ENCODE data around the gene BAIAP2L1. TPM values are rescaled to one million over a fixed set of nuclear protein-coding genes. Genes with fewer than 3 reads are reported as not detected.
A peak's percentile ranks its signal among the peaks of the same experiment; 100 is the strongest.

BAIAP2L1 gene
- polyA plus RNA-seq, 4 donors = 23.8 to 51.4 (median 33.1) TPM

- Histone ChIP-seq H3K27me3 (ENCODE audit: control insufficient read depth in 3 of 3, insufficient read depth in 3 of 3, low read length in 3 of 3) (no peaks in the 10 kb centered on the region), H3K9me3 (ENCODE audit: control insufficient read depth in 2 of 2, insufficient read depth in 1 of 2, low read depth in 1 of 2, low read length in 1 of 2) (no peaks in the 10 kb centered on the region), H3K27ac (ENCODE audit: low read depth in 1 of 3, low read length in 2 of 3) (no peak overlapping the region), H3K4me1 (ENCODE audit: control insufficient read depth in 3 of 3, insufficient read depth in 2 of 3, low read depth in 1 of 3, low read length in 2 of 3) (no peaks in the 10 kb centered on the region), H3K36me3 (ENCODE audit: control insufficient read depth in 3 of 3, insufficient read depth in 2 of 3, low read depth in 1 of 3, low read length in 3 of 3) (peaks cover 0 to 7% (median 0%) of the 10 kb centered on the region in 3 donors), H3K4me3 (ENCODE audit: low read depth in 1 of 3, low read length in 3 of 3) (no peak overlapping the region)
- DNase-seq = no peak
- WGBS, 3 donors = 84 to 86% (median 86%) methylated on average over 3 of the region's 3 CpGs
- FAIRE-seq = no peak
Measured at GRCh38 chr7:98267303-98267702, 133.6 kb downstream of the BAIAP2L1 start.

GRCh38 chr7:98266840-98267239 is 134.1 kb downstream of the BAIAP2L1 start:
- no peak overlapping the region for H3K27ac ChIP-seq (ENCODE audit: low read depth in 1 of 3, low read length in 2 of 3)
- WGBS, 3 donors = 68 to 95% (median 94%) methylated on average over 2 of the region's 2 CpGs
- H3K36me3 ChIP-seq (ENCODE audit: control insufficient read depth in 3 of 3, insufficient read depth in 2 of 3, low read depth in 1 of 3, low read length in 3 of 3) = peaks cover 0 to 7% (median 0%) of the 10 kb centered on the region in 3 donors
- H3K27me3 ChIP-seq (ENCODE audit: control insufficient read depth in 3 of 3, insufficient read depth in 3 of 3, low read length in 3 of 3) = no peaks in the 10 kb centered on the region
- no peak overlapping the region for H3K4me3 ChIP-seq (ENCODE audit: low read depth in 1 of 3, low read length in 3 of 3)
- no peak for FAIRE-seq
- peak in 1 of 2 donors; percentile 31 for DNase-seq
- no peaks in the 10 kb centered on the region for H3K9me3 ChIP-seq (ENCODE audit: control insufficient read depth in 2 of 2, insufficient read depth in 1 of 2, low read depth in 1 of 2, low read length in 1 of 2)
- H3K4me1 ChIP-seq (ENCODE audit: control insufficient read depth in 3 of 3, insufficient read depth in 2 of 3, low read depth in 1 of 3, low read length in 2 of 3) = no peaks in the 10 kb centered on the region

GRCh38 chr7:98265841-98266271 is 135.0 kb downstream of the BAIAP2L1 start:
- no peaks in the 10 kb centered on the region for H3K27me3 ChIP-seq (ENCODE audit: control insufficient read depth in 3 of 3, insufficient read depth in 3 of 3, low read length in 3 of 3)
- peaks cover 0 to 12% (median 1%) of the 10 kb centered on the region in 3 donors for H3K36me3 ChIP-seq (ENCODE audit: control insufficient read depth in 3 of 3, insufficient read depth in 2 of 3, low read depth in 1 of 3, low read length in 3 of 3)
- 91 to 95% (median 92%) methylated on average over 5 of the region's 5 CpGs for WGBS, 3 donors
- DNase-seq (no peak), FAIRE-seq (no peak)
- no peak overlapping the region for H3K27ac ChIP-seq (ENCODE audit: low read depth in 1 of 3, low read length in 2 of 3)
- no peak overlapping the region for H3K4me3 ChIP-seq (ENCODE audit: low read depth in 1 of 3, low read length in 3 of 3)
- no peaks in the 10 kb centered on the region for H3K4me1 ChIP-seq (ENCODE audit: control insufficient read depth in 3 of 3, insufficient read depth in 2 of 3, low read depth in 1 of 3, low read length in 2 of 3)
- H3K9me3 ChIP-seq (ENCODE audit: control insufficient read depth in 2 of 2, insufficient read depth in 1 of 2, low read depth in 1 of 2, low read length in 1 of 2) = no peaks in the 10 kb centered on the region

- 92 to 95% (median 94%) methylated on average over 6 of the region's 6 CpGs for WGBS, 3 donors
- Histone ChIP-seq H3K27me3 (ENCODE audit: control insufficient read depth in 3 of 3, insufficient read depth in 3 of 3, low read length in 3 of 3) (no peaks in the 10 kb centered on the region), H3K27ac (ENCODE audit: low read depth in 1 of 3, low read length in 2 of 3) (no peak overlapping the region), H3K4me1 (ENCODE audit: control insufficient read depth in 3 of 3, insufficient read depth in 2 of 3, low read depth in 1 of 3, low read length in 2 of 3) (peaks cover 0 to 8% (median 0%) of the 10 kb centered on the region in 3 donors), H3K4me3 (ENCODE audit: low read depth in 1 of 3, low read length in 3 of 3) (no peak overlapping the region), H3K36me3 (ENCODE audit: control insufficient read depth in 3 of 3, insufficient read depth in 2 of 3, low read depth in 1 of 3, low read length in 3 of 3) (peaks cover 4 to 21% (median 7%) of the 10 kb centered on the region in 3 donors), H3K9me3 (ENCODE audit: control insufficient read depth in 2 of 2, insufficient read depth in 1 of 2, low read depth in 1 of 2, low read length in 1 of 2) (no peaks in the 10 kb centered on the region)
- DNase-seq = no peak
- FAIRE-seq = no peak
Measured at GRCh38 chr7:98257701-98258100, 143.2 kb downstream of the BAIAP2L1 start.

GRCh38 chr7:98256431-98256830 is 144.5 kb downstream of the BAIAP2L1 start:
- H3K4me1 ChIP-seq (ENCODE audit: control insufficient read depth in 3 of 3, insufficient read depth in 2 of 3, low read depth in 1 of 3, low read length in 2 of 3) = peaks cover 0 to 9% (median 0%) of the 10 kb centered on the region in 3 donors
- H3K36me3 ChIP-seq (ENCODE audit: control insufficient read depth in 3 of 3, insufficient read depth in 2 of 3, low read depth in 1 of 3, low read length in 3 of 3) = peaks cover 4 to 17% (median 7%) of the 10 kb centered on the region in 3 donors
- no peak overlapping the region for H3K27ac ChIP-seq (ENCODE audit: low read depth in 1 of 3, low read length in 2 of 3)
- H3K9me3 ChIP-seq (ENCODE audit: control insufficient read depth in 2 of 2, insufficient read depth in 1 of 2, low read depth in 1 of 2, low read length in 1 of 2) = no peaks in the 10 kb centered on the region
- H3K27me3 ChIP-seq (ENCODE audit: control insufficient read depth in 3 of 3, insufficient read depth in 3 of 3, low read length in 3 of 3) = no peaks in the 10 kb centered on the region
- WGBS, 3 donors = 92 to 96% (median 93%) methylated on average over 7 of the region's 7 CpGs
- H3K4me3 ChIP-seq (ENCODE audit: low read depth in 1 of 3, low read length in 3 of 3) = no peak overlapping the region
- FAIRE-seq (no peak), DNase-seq (no peak)

- H3K36me3 ChIP-seq (ENCODE audit: control insufficient read depth in 3 of 3, insufficient read depth in 2 of 3, low read depth in 1 of 3, low read length in 3 of 3) = peaks cover 4 to 12% (median 4%) of the 10 kb centered on the region in 3 donors
- H3K9me3 ChIP-seq (ENCODE audit: control insufficient read depth in 2 of 2, insufficient read depth in 1 of 2, low read depth in 1 of 2, low read length in 1 of 2) = no peaks in the 10 kb centered on the region
- H3K27me3 ChIP-seq (ENCODE audit: control insufficient read depth in 3 of 3, insufficient read depth in 3 of 3, low read length in 3 of 3) = no peaks in the 10 kb centered on the region
- H3K4me1 ChIP-seq (ENCODE audit: control insufficient read depth in 3 of 3, insufficient read depth in 2 of 3, low read depth in 1 of 3, low read length in 2 of 3) = peaks cover 0 to 22% (median 2%) of the 10 kb centered on the region in 3 donors
- H3K27ac ChIP-seq (ENCODE audit: low read depth in 1 of 3, low read length in 2 of 3) = no peak overlapping the region
- FAIRE-seq (no peak), DNase-seq (no peak)
- WGBS, 3 donors = 80 to 83% (median 82%) methylated on average over 11 of the region's 11 CpGs
- H3K4me3 ChIP-seq (ENCODE audit: low read depth in 1 of 3, low read length in 3 of 3) = no peak overlapping the region
Measured at GRCh38 chr7:98254951-98255610, 145.8 kb downstream of the BAIAP2L1 start.

- H3K27ac ChIP-seq (ENCODE audit: low read depth in 1 of 3, low read length in 2 of 3) = no peak overlapping the region
- H3K27me3 ChIP-seq (ENCODE audit: control insufficient read depth in 3 of 3, insufficient read depth in 3 of 3, low read length in 3 of 3) = no peaks in the 10 kb centered on the region
- H3K36me3 ChIP-seq (ENCODE audit: control insufficient read depth in 3 of 3, insufficient read depth in 2 of 3, low read depth in 1 of 3, low read length in 3 of 3) = peaks cover 4 to 12% (median 4%) of the 10 kb centered on the region in 3 donors
- H3K9me3 ChIP-seq (ENCODE audit: control insufficient read depth in 2 of 2, insufficient read depth in 1 of 2, low read depth in 1 of 2, low read length in 1 of 2) = no peaks in the 10 kb centered on the region
- FAIRE-seq (no peak), DNase-seq (no peak)
- peaks cover 0 to 22% (median 5%) of the 10 kb centered on the region in 3 donors for H3K4me1 ChIP-seq (ENCODE audit: control insufficient read depth in 3 of 3, insufficient read depth in 2 of 3, low read depth in 1 of 3, low read length in 2 of 3)
- H3K4me3 ChIP-seq (ENCODE audit: low read depth in 1 of 3, low read length in 3 of 3) = no peak overlapping the region
- 83 to 93% (median 92%) methylated on average over 4 of the region's 4 CpGs for WGBS, 3 donors
Measured at GRCh38 chr7:98254516-98254915, 146.4 kb downstream of the BAIAP2L1 start.

- no peaks in the 10 kb centered on the region for H3K9me3 ChIP-seq (ENCODE audit: control insufficient read depth in 2 of 2, insufficient read depth in 1 of 2, low read depth in 1 of 2, low read length in 1 of 2)
- H3K4me1 ChIP-seq (ENCODE audit: control insufficient read depth in 3 of 3, insufficient read depth in 2 of 3, low read depth in 1 of 3, low read length in 2 of 3) = peaks cover 0 to 22% (median 9%) of the 10 kb centered on the region in 3 donors
- 22 to 24% (median 24%) methylated on average over 26 to 32 of the region's 32 CpGs for WGBS, 3 donors
- no peak for DNase-seq
- no peaks in the 10 kb centered on the region for H3K27me3 ChIP-seq (ENCODE audit: control insufficient read depth in 3 of 3, insufficient read depth in 3 of 3, low read length in 3 of 3)
- H3K36me3 ChIP-seq (ENCODE audit: control insufficient read depth in 3 of 3, insufficient read depth in 2 of 3, low read depth in 1 of 3, low read length in 3 of 3) = peaks cover 4 to 17% (median 4%) of the 10 kb centered on the region in 3 donors
- H3K27ac ChIP-seq (ENCODE audit: low read depth in 1 of 3, low read length in 2 of 3) = peak overlapping the region; percentile 74 to 96 (median 84)
- peak overlapping the region; percentile 72 to 90 (median 87) for H3K4me3 ChIP-seq (ENCODE audit: low read depth in 1 of 3, low read length in 3 of 3)
- FAIRE-seq = no peak
Measured at GRCh38 chr7:98252425-98253054, 148.3 kb downstream of the BAIAP2L1 start.

All from small intestine (tissue), 7 donors.